Spleen (tissue), 7 donors: ENCODE measurements around the gene GRIK1.

Source experiments
- CTCF ChIP-seq, 11 experiments: fragments of 200-600 bp in 7 of 11; fragments of 450-650 bp in 4 of 11; sonication (generic) in 4 of 11; IDR thresholded peaks in 8 of 11; conservative IDR thresholded peaks in 3 of 11; 1 replicate in 7 of 11; 2 replicates in 4 of 11; pipeline versions ENCODE4 v1.4.0 to v1.8.0; 2016 to 2021; ENCODE audit warnings: antibody characterized with exemption in 11 of 11, inconsistent platforms in 4 of 11, mild to moderate bottlenecking in 1 of 11
- POLR2A ChIP-seq, 3 donors: fragments of 450-650 bp; IDR thresholded peaks; one replicate each; pipeline ENCODE4 v1.5.1; 2017; ENCODE audit warnings: antibody characterized with exemption in 3 of 3, mild to moderate bottlenecking in 1 of 3
- POLR2AphosphoS5 ChIP-seq, 3 donors: sonication (generic); formaldehyde crosslinking; IDR thresholded peaks; one replicate each; pipeline ENCODE4 v1.5.1; 2017; ENCODE audit warnings: antibody characterized with exemption in 3 of 3
- donor health status: DM: no; HTN: no; CAD: no; lungs with moderate emphysema.
- donor health status: DM: no; HTN: no; CAD: no.
- donor health status: DM: no; HTN: no; CAD: no.

GRCh38 chr21:29985866-29986265, 46.1 kb upstream of the GRIK1 start:
- TF ChIP-seq POLR2AphosphoS5 (IDR thresholded peaks at IDR 0.05) (no peak), POLR2A (IDR thresholded peaks at IDR 0.05) (no peak), CTCF (IDR thresholded peaks at IDR 0.05 in 8 of 11, conservative IDR thresholded peaks at IDR 0.05 in 3 of 11) (no peak)
